WERI-Rb-1 (cell line): ENCODE measurements around the gene MAVS.

Experiments used
- DNase-seq: peaks from one replicate; pipeline ENCODE4 v3.0.0-alpha.2; 2020
- H3K27ac ChIP-seq: fragments of 250-450 bp; sonication (Bioruptor Pico); 2 replicates; pipeline ENCODE4 v1.5.1; 2020; ENCODE audit warnings: mild to moderate bottlenecking, moderate library complexity
- H3K27me3 ChIP-seq: fragments of 250-450 bp; sonication (Bioruptor Pico); 2 replicates; pipeline ENCODE4 v1.5.1; 2021; ENCODE audit warnings: mild to moderate bottlenecking, low read depth, moderate library complexity; ENCODE audit not compliant: insufficient read depth, severe bottlenecking
- H3K36me3 ChIP-seq: fragments of 250-450 bp; sonication (Bioruptor Pico); 2 replicates; pipeline ENCODE4 v1.5.1; 2020; ENCODE audit warnings: mild to moderate bottlenecking, moderate library complexity
- H3K4me3 ChIP-seq: 2 replicates; pipeline ENCODE4 v1.5.1; 2011; ENCODE audit warnings: low read depth, mild to moderate bottlenecking, control low read depth, low read length
- H3K9me3 ChIP-seq: fragments of 250-450 bp; sonication (Bioruptor Pico); 2 replicates; pipeline ENCODE4 v1.5.1; 2021; ENCODE audit warnings: mild to moderate bottlenecking, moderate library complexity; ENCODE audit not compliant: severe bottlenecking
- CTCF ChIP-seq: IDR thresholded peaks from 2 replicates; pipeline ENCODE4 v1.5.1; 2011; ENCODE audit warnings: low read depth, mild to moderate bottlenecking, control low read depth, inconsistent platforms, low read length

The MAVS gene

DNA sequence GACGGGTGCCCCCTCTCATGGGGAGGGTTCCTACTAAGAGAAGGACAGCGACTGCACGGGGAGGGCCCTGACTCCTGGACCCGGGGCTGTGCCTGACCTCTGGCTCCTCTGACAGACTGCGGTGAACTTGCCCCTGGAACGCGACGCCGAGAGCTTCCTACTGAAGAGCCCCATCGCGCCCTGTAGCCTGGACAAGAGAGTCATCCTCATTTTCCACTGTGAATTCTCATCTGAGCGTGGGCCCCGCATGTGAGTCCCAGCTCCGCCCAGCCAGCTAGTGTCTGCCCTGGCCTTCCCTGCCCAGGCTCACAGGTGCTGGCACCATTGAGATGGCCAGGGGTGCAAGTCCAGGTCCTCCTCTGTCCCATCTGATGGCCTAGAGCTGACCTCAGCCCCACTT, 43.3 kb upstream of the MAVS start:
- no peak overlapping the region for H3K4me3 ChIP-seq
- no peak for TF ChIP-seq CTCF
- H3K9me3 ChIP-seq = no peaks in the 10 kb centered on the region
- no peaks in the 10 kb centered on the region for H3K27me3 ChIP-seq
- no peak overlapping the region for H3K27ac ChIP-seq
- DNase-seq = no peak
- peaks cover 63% of the 10 kb centered on the region for H3K36me3 ChIP-seq

- DNase-seq = no peak
- Histone ChIP-seq H3K27me3 (no peaks in the 10 kb centered on the region), H3K36me3 (peaks cover 58% of the 10 kb centered on the region), H3K27ac (no peak overlapping the region), H3K9me3 (no peaks in the 10 kb centered on the region), H3K4me3 (no peak overlapping the region)
- TF ChIP-seq CTCF = no peak
Observed at GRCh38 chr20:3803854-3804253, 42.8 kb upstream of the MAVS start.

DNA sequence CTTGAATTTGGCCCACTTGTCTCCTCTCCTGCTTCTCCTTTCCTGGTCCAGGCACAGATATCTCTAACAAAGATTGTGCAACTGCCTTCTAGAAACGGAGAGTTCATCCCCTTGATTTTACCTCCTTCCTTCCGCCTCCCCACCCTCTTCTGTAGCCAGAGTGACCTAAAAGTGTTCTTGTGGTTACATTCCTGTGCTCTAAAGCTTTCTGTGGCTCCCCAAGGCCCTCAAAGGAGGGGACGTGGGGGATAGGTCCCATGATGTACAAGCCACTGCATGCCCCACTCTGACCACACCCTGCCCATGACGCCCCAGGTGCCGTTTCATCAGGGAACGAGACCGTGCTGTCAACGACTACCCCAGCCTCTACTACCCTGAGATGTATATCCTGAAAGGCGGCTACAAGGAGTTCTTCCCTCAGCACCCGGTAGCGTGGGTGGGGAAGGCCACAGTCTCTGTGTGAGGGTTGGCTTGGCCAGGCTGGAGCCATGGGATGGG, 42.3 kb upstream of the MAVS start:
- Histone ChIP-seq H3K36me3 (peaks cover 57% of the 10 kb centered on the region), H3K27ac (no peak overlapping the region), H3K4me3 (no peak overlapping the region), H3K9me3 (no peaks in the 10 kb centered on the region), H3K27me3 (no peaks in the 10 kb centered on the region)
- no peak for DNase-seq
- TF ChIP-seq CTCF = no peak

GRCh38 chr20:3804781-3805180, 41.9 kb upstream of the MAVS start:
- H3K4me3 ChIP-seq = no peak overlapping the region
- H3K9me3 ChIP-seq = no peaks in the 10 kb centered on the region
- no peak for TF ChIP-seq CTCF
- peaks cover 57% of the 10 kb centered on the region for H3K36me3 ChIP-seq
- no peaks in the 10 kb centered on the region for H3K27me3 ChIP-seq
- no peak overlapping the region for H3K27ac ChIP-seq
- DNase-seq = no peak

- Histone ChIP-seq H3K27ac (no peak overlapping the region), H3K36me3 (peaks cover 23% of the 10 kb centered on the region), H3K27me3 (no peaks in the 10 kb centered on the region), H3K4me3 (no peak overlapping the region), H3K9me3 (no peaks in the 10 kb centered on the region)
- DNase-seq = no peak
- no peak for TF ChIP-seq CTCF
Observed at GRCh38 chr20:3808544-3808943, 38.1 kb upstream of the MAVS start.
